GM12892 (cell line): ENCODE measurements around the gene EXOC6B.

Source experiments
- POLR2A ChIP-seq: IDR thresholded peaks from 2 replicates; pipeline ENCODE4 v1.6.1; 2011; ENCODE audit warnings: low read depth, low read length, control low read depth
- POLR2AphosphoS5 ChIP-seq: IDR thresholded peaks from 2 replicates; pipeline ENCODE4 v1.6.1; 2011; ENCODE audit warnings: low read depth, low read length, control low read depth

- TF ChIP-seq POLR2A (no peak), POLR2AphosphoS5 (no peak)
Observed at GRCh38 chr2:72695676-72696075, 130.2 kb downstream of the EXOC6B start.
